Measurements from ENCODE around the gene SH3BGRL2.

Gene SH3BGRL2

DNA sequence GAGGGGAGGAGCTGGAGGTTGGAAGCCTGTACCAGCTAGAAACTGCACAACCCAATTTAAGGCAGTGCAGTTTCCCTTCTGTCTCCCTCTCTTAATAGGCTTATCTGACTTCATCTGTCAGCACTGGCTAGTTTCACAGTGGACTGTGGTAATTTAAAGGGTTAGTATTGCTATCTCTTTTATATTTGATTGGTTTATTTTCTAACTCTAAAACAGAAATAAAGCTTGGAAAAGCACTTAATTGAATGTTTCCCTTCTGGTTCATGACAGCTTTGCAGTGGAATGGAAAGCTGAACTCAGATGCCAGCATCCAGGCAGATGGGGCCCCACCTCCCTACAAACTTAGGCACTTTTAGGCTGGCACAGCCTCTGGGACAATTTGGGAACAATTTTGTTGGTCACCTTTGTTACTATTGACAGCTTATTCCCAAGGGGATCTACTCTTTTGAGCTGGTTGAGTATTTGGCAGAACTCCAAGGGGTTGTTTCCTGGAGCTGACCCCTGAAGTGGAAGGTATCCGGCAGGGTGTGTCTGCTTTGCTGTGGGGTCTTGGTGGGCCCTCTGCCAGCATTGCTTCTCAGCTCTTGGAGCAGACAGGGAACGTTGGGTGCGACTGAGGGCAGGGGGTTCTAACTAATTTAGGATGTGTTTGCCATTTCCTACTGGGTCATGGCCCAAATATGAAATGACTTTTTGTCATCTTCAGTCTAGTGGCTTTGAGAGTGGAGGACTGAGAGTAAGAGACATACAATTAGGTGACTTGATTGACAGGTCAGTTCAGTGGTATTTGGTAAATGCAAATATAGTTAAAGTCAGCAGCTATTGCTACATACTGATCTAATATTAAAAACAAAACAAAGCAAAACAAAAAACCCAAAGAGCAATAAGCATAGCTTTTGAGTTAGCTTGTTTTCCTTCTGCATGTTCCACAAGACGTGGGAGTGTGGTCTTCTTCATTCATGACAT, 9.3 kb downstream of the SH3BGRL2 start:
- TF ChIP-seq YY1 (IDR thresholded peaks at IDR 0.05; ENCODE audit: low read depth) (no peak), NFIC (IDR thresholded peaks at IDR 0.05) (no peak), RAD21 (IDR thresholded peaks at IDR 0.05; ENCODE audit: low read depth) (no peak), ZBTB7A (IDR thresholded peaks at IDR 0.05; ENCODE audit: low read depth) (no peak)
- TF ChIP-seq, protein P1, sequence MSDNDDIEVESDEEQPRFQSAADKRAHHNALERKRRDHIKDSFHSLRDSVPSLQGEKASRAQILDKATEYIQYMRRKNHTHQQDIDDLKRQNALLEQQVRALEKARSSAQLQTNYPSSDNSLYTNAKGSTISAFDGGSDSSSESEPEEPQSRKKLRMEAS (IDR thresholded peaks at IDR 0.05) = no peak

DNA sequence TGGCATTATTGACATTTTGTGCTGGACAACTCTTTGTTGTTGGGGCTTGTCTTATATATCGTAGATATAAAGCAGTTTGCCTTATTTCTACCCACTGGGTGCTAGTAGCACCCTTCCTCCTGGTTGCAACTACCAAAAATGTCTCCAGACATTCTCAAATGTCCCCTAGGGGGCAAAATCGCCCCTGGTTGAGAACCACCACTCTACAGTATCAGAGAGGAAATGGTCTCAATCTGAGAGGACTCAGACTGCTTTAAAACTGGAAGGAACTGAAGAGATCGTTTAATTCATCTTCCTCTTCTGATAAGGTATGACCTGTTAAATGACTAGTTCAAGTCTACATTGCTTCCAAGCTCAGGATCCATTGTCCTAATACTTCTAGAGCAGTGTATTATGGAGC, 14.9 kb downstream of the SH3BGRL2 start:
- no peak for TF ChIP-seq TEAD4 (IDR thresholded peaks at IDR 0.05)
- peak; percentile 29 for TF ChIP-seq RAD21 (IDR thresholded peaks at IDR 0.05; ENCODE audit: low read depth)
- TF ChIP-seq CEBPB (IDR thresholded peaks at IDR 0.05) = no peak

GRCh38 chr6:79646561-79646960, 15.4 kb downstream of the SH3BGRL2 start:
- no peak for TF ChIP-seq TCF12 (IDR thresholded peaks at IDR 0.05; ENCODE audit: low read depth)
- TF ChIP-seq FOXM1 (IDR thresholded peaks at IDR 0.05; ENCODE audit: borderline replicate concordance, low read depth) = no peak
- no peak for TF ChIP-seq CEBPB (IDR thresholded peaks at IDR 0.05)
- no peak for TF ChIP-seq CREB1 (IDR thresholded peaks at IDR 0.05; ENCODE audit: low read depth)
- no peak for TF ChIP-seq NFIC (IDR thresholded peaks at IDR 0.05)
- TF ChIP-seq TEAD4 (IDR thresholded peaks at IDR 0.05) = no peak
- no peak for TF ChIP-seq RAD21 (IDR thresholded peaks at IDR 0.05; ENCODE audit: low read depth)
- no peak for TF ChIP-seq ZBTB7A (IDR thresholded peaks at IDR 0.05; ENCODE audit: low read depth)
- TF ChIP-seq, protein P1 (IDR thresholded peaks at IDR 0.05) = no peak
- no peak for TF ChIP-seq EGR1 (IDR thresholded peaks at IDR 0.05)

- TF ChIP-seq TEAD4 (IDR thresholded peaks at IDR 0.05) = no peak
- TF ChIP-seq CEBPB (IDR thresholded peaks at IDR 0.05) = no peak
- TF ChIP-seq EP300 (IDR thresholded peaks at IDR 0.05; ENCODE audit: borderline replicate concordance) = no peak
- TF ChIP-seq YY1 (IDR thresholded peaks at IDR 0.05; ENCODE audit: low read depth) = no peak
- TF ChIP-seq, protein P1 (IDR thresholded peaks at IDR 0.05) = no peak
- TF ChIP-seq CREB1 (IDR thresholded peaks at IDR 0.05; ENCODE audit: low read depth) = no peak
- TF ChIP-seq FOXM1 (IDR thresholded peaks at IDR 0.05; ENCODE audit: borderline replicate concordance, low read depth) = no peak
- TF ChIP-seq ZBTB7A (IDR thresholded peaks at IDR 0.05; ENCODE audit: low read depth) = no peak
- TF ChIP-seq NFIC (IDR thresholded peaks at IDR 0.05) = no peak
- TF ChIP-seq EGR1 (IDR thresholded peaks at IDR 0.05) = no peak
- no peak for TF ChIP-seq TAF1 (IDR thresholded peaks at IDR 0.05; ENCODE audit: low read depth)
- TF ChIP-seq USF1 (IDR thresholded peaks at IDR 0.05) = no peak
- no peak for TF ChIP-seq REST (IDR thresholded peaks at IDR 0.05; ENCODE audit: low read depth)
- no peak for TF ChIP-seq TCF12 (IDR thresholded peaks at IDR 0.05; ENCODE audit: low read depth)
- no peak for TF ChIP-seq RAD21 (IDR thresholded peaks at IDR 0.05; ENCODE audit: low read depth)
Measured at GRCh38 chr6:79647741-79648140, 16.6 kb downstream of the SH3BGRL2 start.

DNA sequence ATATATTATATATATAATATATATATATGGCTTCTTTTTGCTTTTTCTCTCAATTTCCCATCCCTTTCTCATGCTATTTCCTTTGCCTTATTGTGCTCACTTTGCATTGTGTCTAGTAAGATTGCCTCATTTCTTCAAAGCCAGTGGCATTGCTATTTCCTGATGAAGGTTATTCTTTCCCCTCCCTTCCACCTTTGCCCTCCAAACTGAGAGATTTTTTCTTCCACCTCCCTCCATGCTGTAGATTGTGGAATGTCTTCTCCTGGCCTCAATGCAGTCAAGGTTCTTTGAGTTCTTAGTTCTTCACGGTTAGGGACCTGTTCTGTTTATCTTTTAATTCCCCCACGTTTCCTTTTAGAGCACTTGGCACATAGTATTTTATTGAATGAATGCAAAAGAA, 17.2 kb downstream of the SH3BGRL2 start:
- TF ChIP-seq RAD21 (IDR thresholded peaks at IDR 0.05; ENCODE audit: low read depth) = no peak
- no peak for TF ChIP-seq YY1 (IDR thresholded peaks at IDR 0.05; ENCODE audit: low read depth)
- no peak for TF ChIP-seq REST (IDR thresholded peaks at IDR 0.05; ENCODE audit: low read depth)
- TF ChIP-seq, protein P1 (IDR thresholded peaks at IDR 0.05) = no peak
- no peak for TF ChIP-seq USF1 (IDR thresholded peaks at IDR 0.05)
- TF ChIP-seq EP300 (IDR thresholded peaks at IDR 0.05; ENCODE audit: borderline replicate concordance) = no peak
- no peak for TF ChIP-seq FOXM1 (IDR thresholded peaks at IDR 0.05; ENCODE audit: borderline replicate concordance, low read depth)
- TF ChIP-seq NFIC (IDR thresholded peaks at IDR 0.05) = no peak
- TF ChIP-seq EGR1 (IDR thresholded peaks at IDR 0.05) = no peak
- TF ChIP-seq TAF1 (IDR thresholded peaks at IDR 0.05; ENCODE audit: low read depth) = no peak
- no peak for TF ChIP-seq TCF12 (IDR thresholded peaks at IDR 0.05; ENCODE audit: low read depth)
- no peak for TF ChIP-seq ZBTB7A (IDR thresholded peaks at IDR 0.05; ENCODE audit: low read depth)
- no peak for TF ChIP-seq TEAD4 (IDR thresholded peaks at IDR 0.05)
- TF ChIP-seq CREB1 (IDR thresholded peaks at IDR 0.05; ENCODE audit: low read depth) = no peak
- TF ChIP-seq CEBPB (IDR thresholded peaks at IDR 0.05) = no peak

Data from Ishikawa (cell line).